Stimulated activated CD4-positive, alpha-beta T cell treated with anti-CD3 and anti-CD28 coated beads, Interleukin-1b, Interleukin-23, amount 100 ng/mL, for 24 hours (primary cell): Measurements from ENCODE around the gene LRRC72.

Source experiments
- DNase-seq, 4 experiments: peaks; one replicate each; pipeline ENCODE4 v3.0.0-alpha.2; 2020; ENCODE audit warnings: low read depth in 4 of 4, low spot score in 1 of 4

The LRRC72 gene

DNA sequence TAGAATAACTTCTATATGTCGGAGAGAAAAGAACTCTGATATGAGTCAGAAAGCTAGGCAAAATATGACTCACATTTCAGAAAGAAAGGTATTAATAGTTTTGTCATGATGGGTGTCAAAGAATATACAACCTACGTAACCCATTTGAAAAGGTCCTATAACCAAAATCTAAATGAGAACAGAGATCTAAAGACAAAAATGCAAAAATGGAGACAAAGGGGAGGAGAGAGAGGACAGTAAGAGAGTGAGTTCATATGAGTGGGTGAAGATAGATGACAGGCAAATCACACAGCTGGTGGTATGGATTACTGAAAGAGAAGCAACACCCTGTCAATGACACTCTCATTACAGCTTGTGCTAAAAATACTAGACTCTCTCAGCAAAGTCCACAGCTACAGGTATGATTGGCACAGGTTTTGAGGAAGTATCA lies 93.4 kb downstream of the LRRC72 start:
- DNase-seq: no peak

DNA sequence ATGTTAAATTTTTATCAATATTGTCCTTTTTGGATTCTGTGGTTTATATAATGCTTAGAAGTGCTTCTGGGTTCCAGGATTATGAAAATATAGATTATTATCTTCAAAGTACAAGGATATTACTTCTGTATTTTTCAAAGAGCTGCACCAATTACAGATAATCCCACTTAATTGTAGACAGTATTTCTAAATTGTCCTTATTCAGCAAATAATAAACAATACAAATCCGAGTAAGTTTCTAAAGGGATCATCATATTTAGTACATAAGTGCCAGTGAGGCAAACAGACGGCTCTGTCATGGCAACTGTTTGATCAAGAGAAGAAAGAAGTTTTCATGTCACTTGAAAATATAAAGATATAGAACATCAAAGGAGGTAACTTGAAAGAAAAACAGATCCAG lies 99.8 kb downstream of the LRRC72 start:
- no peak for DNase-seq

DNA sequence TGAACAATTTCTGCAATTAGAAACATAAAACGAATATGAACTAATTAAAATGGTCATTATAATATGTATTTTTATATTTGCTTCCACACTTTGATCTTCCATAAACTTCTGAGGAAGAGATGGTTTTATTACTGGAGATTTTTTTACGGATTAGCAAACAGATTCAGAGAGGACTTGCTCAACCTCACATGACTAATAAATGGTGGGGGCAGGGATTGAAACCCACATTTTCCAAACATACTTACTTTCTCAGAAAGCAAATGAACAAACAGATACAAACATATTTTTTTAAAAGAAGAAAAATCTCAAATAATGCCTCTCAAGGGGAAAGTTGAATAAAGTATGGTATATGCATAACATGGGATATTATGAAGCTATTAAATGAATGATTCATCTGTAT lies 100.6 kb downstream of the LRRC72 start:
- no peak for DNase-seq

DNA sequence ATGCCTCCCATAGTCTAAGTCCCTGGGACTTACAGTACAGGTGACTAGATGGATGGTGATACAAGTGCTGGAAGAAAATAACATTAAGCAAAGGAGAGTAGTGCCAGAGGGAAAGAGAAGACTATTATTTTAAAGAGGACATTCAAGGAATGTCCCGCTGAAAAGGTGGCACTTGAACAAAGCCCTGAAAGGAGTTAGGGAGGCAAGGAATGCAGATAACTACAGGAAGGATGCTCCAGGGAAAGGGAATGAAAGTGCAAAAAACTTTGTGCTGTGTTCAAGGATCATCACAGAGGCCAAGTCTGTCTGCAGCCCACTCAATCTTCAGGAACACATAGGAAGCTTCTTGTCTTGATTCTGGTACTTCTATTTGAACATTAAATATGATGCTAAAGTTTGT lies 104.0 kb downstream of the LRRC72 start:
- no peak for DNase-seq
